HG02678 (cell line): ENCODE measurements around the gene SETX.
"Not testable (repeated sequence)": the region's sequence is repeated elsewhere in the genome, so short reads cannot be mapped to it uniquely, and the experiment has no call there.

Experiments used
- ATAC-seq: cut with Tn5 transposase; IDR thresholded peaks from one replicate; pipeline ENCODE4 v1.9.1; 2021; ENCODE audit warnings: mild to moderate bottlenecking, moderate library complexity; ENCODE audit not compliant: unreplicated experiment

The SETX gene

GRCh38 chr9:132293145-132293721 lies 61.6 kb downstream of the SETX start:
- no peak for ATAC-seq

DNA sequence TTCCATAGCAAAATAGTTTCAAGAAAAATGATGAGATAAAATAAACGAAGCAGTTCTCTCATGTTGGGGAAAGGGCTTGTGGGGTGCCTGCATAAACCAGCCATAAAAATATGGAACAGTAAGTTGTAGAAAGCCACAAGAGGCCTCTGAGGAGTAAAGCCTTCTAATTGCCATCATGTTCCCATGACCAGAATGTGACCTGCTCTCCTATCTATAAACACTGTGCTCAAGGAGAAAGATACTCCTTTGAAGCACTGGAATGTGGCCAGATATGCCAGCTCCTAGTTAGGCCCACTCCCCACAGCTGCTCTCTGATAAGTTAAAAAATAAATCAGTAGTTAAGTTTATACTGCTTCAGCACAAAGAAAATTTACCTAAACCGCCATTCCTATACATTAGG lies 65.8 kb downstream of the SETX start:
- ATAC-seq, result no peak

DNA sequence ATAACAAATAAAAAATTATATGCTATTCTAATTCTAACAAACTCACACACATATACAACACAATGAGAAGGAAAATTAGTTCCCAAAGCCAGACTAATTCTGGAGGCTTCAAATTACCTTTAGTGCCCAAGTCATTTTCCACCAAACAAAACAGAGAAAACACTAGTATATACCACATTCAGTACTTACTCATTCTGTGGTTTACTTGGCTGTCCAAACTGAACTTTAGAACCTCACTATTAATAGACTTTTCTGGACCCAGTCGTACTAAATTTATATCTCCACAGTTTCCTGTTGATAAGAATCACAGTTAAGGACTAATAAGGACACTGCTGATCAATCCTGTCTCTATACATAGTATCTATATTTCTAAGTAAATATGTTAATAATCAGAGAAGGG lies 66.4 kb downstream of the SETX start:
- ATAC-seq, result no peak

DNA sequence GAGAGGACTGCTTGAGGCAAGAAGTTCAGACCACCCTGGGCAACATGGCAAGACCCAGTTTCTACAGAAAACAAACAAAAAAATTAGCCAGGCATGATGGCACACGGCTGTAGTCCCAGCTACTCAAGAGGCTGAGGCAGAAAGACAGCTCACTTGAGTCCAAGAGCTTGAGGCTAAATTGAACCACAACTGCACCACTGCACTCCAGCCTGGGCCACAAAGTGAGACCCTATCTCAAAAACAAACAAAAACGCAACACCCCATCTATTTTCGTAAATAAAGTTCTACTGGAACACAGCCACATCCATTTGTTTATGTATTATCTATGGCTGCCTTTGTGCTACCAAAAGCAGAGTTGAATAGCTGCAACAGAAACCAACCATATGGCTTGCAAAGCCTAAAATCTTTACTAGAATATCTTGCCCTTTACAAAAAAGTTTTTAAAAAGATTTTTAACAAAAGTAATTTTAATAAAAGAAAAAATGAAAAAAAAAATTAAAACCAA lies 67.5 kb downstream of the SETX start:
- no peak for ATAC-seq

DNA sequence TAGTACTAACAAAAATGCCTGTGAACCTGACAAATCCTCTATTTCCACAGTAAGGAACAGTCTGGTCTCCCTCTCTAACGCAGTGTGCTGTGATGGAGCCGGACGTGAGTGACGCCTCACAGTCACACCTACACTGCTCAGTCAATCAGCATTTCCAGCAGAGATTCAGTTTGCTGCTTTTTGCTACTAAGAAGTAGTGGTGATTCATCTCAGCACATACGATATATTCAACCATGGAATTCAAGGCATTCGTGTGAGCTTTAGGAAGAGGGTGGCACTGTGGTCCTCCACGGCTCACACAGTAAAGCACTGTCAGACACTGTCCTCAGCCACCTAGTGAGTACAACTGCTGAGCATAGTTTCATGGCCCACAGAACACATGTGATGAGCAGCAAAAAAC lies 70.9 kb downstream of the SETX start:
- no peak for ATAC-seq

- ATAC-seq, result no peak
These were observed 71.6 kb downstream of the SETX start for GRCh38 chr9:132283165-132283564.

GRCh38 chr9:132274861-132275260 lies 79.9 kb downstream of the SETX start:
- ATAC-seq, result no peak

DNA sequence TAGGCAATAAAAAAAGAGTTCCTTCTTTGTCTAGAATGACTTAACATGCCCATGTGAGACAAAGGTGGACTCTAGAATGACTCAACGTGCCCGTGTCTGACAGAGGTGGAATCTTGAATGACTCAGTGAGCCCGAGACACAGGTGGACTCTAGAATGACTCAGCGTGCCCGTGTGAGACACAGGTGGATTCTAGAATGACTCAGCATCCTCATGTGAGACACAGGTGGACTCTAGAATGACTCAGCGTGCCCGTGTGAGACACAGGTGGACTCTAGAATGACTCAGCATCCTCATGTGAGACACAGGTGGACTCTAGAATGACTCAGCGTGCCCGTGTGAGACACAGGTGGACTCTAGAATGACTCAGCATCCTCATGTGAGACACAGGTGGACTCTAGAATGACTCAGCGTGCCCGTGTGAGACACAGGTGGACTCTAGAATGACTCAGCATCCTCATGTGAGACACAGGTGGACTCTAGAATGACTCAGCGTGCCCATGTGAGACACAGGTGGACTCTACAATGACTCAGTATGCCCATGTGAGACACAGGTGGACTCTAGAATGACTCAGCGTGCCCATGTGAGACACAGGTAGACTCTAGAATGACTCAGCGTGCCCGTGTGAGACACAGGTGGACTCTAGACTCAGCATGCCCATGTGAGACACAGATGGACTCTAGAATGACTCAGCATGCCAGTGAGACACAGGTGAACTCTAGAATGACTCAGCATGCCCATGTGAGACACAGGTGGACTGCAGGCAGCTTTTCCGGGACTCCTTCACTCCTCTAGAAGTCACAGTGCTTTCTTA lies 84.9 kb downstream of the SETX start:
- not testable (repeated sequence) for ATAC-seq

DNA sequence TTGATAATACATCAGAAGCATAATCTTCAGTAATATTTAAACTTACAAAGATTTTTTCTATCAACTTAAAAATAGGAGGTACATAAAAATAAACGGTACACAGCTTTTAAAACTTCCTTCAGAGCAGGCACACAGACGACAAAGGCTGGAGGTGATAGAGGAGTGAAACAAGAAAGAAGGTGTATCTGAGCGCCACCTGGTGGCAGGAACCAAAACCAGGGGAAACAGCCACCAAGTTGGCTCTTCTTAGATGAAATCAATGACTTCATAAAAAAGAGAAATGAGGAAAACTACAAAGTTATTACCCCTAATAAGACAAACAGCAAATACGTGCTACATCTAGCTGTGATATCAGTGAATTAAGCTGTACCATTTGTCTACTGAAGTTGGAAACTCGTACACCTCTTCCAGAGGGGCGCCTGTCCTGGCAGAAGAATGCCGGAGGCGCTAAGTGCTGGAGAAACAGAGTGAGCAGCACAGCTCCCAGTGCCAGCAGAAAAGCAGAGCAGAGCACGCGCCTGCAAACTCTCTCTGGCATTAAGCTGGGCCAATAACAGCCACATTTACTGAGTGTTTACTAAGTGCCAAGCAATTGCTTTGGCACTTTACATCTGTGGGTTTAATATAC lies 85.9 kb downstream of the SETX start:
- ATAC-seq, result no peak

DNA sequence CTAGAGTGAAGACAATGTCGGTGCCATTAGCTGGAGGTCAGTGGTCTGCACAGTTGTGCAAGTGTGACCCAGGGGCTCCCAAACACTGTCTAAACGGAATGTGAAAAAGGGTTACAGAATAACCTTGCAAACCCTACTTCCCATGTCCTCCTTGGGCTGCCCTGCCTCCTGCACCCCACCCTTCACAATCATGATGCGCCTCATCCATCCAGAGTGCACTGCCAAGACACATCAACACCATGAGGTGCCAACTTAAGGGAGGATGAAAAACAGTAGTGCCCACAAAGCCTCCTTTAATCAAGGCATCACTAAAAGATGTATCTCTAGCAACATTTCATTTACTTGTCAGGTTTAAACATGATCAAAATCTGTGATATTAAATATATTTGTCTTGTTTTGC lies 87.1 kb downstream of the SETX start:
- no peak for ATAC-seq

DNA sequence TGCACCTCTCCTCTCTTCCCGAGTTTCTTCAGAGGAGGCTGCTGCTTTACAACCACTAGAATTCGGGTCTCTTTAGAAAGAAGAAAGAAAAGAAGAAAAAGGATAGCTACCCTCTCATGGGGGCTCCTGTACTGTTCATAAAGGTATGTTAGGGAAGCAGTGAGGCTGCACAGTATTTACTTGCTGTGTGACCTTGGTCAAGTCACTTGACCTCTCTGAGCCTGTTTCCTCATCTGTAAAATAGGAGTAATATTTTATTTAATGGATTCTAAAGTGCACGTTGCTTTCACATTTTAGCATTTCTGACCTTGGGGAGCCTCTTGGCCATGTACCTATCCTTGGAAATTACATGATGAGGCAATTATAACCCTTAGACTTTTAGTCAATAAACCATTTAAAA lies 88.8 kb downstream of the SETX start:
- ATAC-seq, result no peak

DNA sequence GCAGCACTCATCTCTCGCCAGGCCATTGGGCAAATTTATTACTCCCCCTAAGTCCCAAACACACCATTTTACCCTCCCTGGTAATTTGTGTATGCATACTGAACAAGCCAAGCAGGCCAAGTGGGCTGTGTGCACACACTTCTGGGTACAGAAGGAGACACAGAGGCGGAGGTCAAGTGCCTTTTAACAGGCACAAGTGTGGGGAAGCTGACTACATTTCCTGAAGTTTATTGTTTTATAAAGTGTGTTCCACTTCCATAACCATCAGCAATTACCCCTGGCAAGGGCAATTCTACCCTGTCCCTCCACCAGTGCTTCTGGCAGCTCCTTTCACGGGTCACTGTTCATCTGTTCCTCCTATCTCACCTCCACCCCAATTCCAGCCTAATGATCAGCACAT lies 93.9 kb downstream of the SETX start:
- no peak for ATAC-seq

DNA sequence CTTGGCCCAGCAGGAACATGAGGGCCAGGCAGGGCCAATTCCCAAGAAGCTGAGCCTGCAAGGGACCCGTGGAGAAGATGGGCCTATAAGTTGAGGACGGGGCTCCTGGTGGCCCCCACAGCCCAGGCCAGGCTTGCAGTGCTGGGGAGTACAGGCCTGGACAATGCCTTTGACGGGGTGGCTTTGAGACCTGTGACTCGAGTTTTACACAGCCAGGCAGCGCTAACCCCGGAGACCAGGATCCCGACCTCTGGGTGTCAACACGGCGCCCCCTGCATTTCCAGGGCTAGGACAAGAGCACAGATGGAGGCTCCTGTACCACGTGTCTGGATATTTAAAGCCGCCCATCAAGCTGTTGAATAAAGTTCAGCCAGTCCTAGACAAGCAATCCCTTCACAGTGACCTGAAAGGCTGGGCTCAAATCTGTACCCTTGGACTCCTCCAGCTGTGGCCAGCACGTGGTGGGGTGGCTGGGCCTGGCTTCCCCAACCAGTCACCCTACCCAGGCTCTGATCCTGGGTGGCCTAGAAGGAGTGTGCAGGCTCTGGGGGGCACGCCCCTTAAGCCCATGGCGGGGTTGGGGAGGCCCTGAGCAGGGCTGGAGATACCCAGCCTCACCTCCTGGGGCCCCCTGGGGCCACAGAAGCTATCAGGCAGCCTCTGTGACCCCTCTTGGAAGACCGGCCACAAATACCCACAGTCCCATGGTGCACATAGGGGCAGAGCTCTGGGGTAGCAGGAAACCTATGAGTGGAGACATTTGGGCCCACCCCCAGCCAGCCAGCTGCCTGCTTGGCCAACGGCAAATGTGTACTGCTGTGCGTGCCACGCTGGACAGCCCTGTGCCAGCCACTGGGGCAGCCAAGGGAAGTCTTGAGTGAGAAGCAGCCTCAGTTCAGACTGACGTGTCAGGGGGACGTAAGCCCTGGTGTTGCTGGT lies 104.2 kb downstream of the SETX start:
- ATAC-seq, result no peak

- ATAC-seq, result no peak
These were observed 105.1 kb downstream of the SETX start for GRCh38 chr9:132249690-132250089.

- no peak for ATAC-seq
These were observed 105.7 kb downstream of the SETX start for GRCh38 chr9:132249123-132249522.

DNA sequence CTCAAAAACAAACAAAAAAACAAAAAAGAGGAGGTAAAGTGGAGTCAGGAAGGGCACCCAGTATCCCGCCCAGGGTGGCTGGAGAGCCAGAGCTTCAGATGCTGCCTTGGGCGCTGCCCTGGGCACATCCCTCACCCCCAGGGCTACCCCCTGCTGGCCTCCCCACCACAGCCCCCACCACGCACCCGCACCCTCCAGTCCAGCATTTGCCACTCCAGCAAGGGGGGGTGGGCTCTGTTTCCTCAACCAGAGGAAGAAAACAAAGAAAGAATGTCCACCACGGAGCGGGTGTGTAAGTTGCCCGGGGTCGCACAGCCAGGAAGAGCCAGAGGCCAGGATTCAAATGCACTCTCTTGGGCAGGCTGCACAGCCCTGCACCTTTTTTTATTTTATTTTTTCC lies 106.8 kb downstream of the SETX start:
- ATAC-seq, result no peak

DNA sequence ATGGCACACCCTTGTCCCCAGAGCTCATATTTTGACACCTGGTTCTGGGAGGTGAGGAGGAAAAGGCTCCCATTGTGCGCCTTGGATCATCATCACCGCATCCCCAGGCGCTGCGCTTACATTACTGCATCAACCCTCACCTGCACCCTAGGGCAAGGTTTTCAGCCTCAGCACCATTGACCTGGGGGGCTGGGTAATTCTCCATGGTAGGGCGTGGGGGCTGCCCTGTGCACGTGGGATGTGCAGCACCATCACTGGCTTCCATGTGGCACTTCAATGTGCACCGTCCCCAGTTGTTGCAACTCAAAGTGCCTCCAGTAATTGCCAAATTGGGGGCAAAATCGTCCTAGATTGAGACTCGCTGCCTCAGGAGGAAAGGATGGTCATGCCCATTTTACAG lies 109.3 kb downstream of the SETX start:
- no peak for ATAC-seq

GRCh38 chr9:132244582-132245455 lies 110.0 kb downstream of the SETX start:
- ATAC-seq, result no peak

- no peak for ATAC-seq
These were observed 111.4 kb downstream of the SETX start for GRCh38 chr9:132243156-132244074.
